HG03571 (cell line): Measurements from ENCODE around the gene B4GALNT1.
"Not testable (repeated sequence)": the region's sequence is repeated elsewhere in the genome, so short reads cannot be mapped to it uniquely, and the experiment has no call there.

Source experiments
- ATAC-seq: cut with Tn5 transposase; IDR thresholded peaks from one replicate; pipeline ENCODE4 v1.9.1; 2021; ENCODE audit not compliant: unreplicated experiment

The B4GALNT1 gene

GRCh38 chr12:57638096-57638495 is 5.1 kb upstream of the B4GALNT1 start:
- ATAC-seq: no peak

- ATAC-seq: no peak
Measured at GRCh38 chr12:57637364-57637763, 4.4 kb upstream of the B4GALNT1 start.

GRCh38 chr12:57636731-57637130 is 3.7 kb upstream of the B4GALNT1 start:
- not testable (repeated sequence) for ATAC-seq

GRCh38 chr12:57632073-57632957 is 686 bp downstream of the B4GALNT1 start:
- no peak for ATAC-seq

GRCh38 chr12:57631566-57632072 is 1.4 kb downstream of the B4GALNT1 start:
- ATAC-seq: no peak

GRCh38 chr12:57630891-57631433 is 2.0 kb downstream of the B4GALNT1 start:
- ATAC-seq: no peak

GRCh38 chr12:57629897-57630471 is 3.0 kb downstream of the B4GALNT1 start:
- ATAC-seq: no peak

GRCh38 chr12:57628280-57629191 is 4.5 kb downstream of the B4GALNT1 start:
- no peak for ATAC-seq

- no peak for ATAC-seq
Measured at GRCh38 chr12:57627501-57628279, 5.3 kb downstream of the B4GALNT1 start.

GRCh38 chr12:57626921-57627445 is 6.0 kb downstream of the B4GALNT1 start:
- no peak for ATAC-seq

- ATAC-seq: no peak
Measured at GRCh38 chr12:57626111-57626920, 6.7 kb downstream of the B4GALNT1 start.

- no peak for ATAC-seq
Measured at GRCh38 chr12:57625261-57626032, 7.6 kb downstream of the B4GALNT1 start.

GRCh38 chr12:57624441-57625220 is 8.4 kb downstream of the B4GALNT1 start:
- no peak for ATAC-seq

- ATAC-seq: no peak
Measured at GRCh38 chr12:57623811-57624390, 9.1 kb downstream of the B4GALNT1 start.

GRCh38 chr12:57623385-57623784 is 9.6 kb downstream of the B4GALNT1 start:
- ATAC-seq: no peak

GRCh38 chr12:57622293-57623245 is 10.4 kb downstream of the B4GALNT1 start:
- no peak for ATAC-seq
